Central memory CD4-positive, alpha-beta T cell (primary cell): ENCODE measurements around the gene P3H3.

Experiments
- DNase-seq: peaks from one replicate; pipeline ENCODE4 v3.0.0; 2022

The P3H3 gene

GRCh38 chr12:6826734-6827436 is 1.3 kb upstream of the P3H3 start:
- DNase-seq: no peak

DNA sequence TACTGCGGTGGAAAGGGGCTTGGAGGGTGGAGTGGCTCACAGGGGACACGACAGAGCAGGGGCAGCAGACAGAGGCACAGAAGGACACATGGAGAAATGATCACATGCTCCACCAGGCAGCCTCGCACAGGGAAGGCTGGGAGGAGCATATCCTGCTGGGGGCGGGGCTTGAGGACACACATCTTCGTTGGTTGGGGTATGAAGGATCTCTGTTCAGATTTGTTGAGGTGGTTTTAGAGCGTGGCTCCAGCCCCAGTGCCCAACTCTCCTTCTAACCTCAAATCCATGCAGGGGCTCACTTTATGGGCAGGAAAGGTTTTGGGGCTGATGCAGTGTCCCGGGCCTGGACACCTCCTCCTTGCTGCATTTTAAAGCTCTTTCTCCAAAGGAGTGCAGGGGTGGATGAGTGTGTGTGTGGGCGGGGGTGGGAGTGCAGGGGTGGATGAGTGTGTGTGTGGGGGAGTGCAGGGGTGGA is 733 bp upstream of the P3H3 start:
- no peak for DNase-seq

DNA sequence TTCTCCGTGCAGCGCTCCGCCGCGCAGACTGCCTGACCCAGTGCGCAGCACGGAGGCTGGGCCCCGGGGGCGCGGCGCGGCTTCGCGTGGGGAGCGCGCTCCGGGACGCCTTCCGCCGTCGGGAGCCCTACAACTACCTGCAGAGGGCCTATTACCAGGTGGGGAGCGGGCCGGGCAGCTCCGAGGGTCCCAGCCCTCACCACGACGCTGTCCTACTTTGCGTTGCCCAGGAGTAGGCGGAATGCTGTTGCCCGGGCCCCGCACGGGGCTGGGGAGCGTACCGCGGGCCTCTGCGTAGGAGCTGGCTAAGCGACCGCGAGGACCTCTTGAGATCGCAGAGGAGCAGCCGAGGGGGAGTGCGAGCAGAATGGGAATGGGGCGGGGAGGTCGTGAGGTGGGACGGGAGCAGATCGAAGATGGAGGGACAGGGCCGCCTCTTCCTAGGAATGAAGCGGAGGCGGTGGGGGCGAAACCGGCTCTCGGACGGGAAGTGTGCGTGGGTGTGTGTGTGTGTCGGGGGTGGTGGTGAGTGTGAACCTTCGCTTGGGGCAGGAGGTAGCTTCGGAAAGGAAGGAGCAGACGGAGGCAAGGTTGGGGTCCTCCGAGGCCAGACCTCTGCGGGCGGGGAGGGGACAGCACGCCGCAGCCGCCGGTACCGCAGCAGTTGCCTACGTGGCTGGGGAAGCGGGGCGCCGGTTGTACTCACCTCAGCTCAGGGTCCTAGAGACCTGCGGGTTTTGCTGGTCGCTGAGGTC is 751 bp downstream of the P3H3 start:
- DNase-seq: peak; percentile 35

DNA sequence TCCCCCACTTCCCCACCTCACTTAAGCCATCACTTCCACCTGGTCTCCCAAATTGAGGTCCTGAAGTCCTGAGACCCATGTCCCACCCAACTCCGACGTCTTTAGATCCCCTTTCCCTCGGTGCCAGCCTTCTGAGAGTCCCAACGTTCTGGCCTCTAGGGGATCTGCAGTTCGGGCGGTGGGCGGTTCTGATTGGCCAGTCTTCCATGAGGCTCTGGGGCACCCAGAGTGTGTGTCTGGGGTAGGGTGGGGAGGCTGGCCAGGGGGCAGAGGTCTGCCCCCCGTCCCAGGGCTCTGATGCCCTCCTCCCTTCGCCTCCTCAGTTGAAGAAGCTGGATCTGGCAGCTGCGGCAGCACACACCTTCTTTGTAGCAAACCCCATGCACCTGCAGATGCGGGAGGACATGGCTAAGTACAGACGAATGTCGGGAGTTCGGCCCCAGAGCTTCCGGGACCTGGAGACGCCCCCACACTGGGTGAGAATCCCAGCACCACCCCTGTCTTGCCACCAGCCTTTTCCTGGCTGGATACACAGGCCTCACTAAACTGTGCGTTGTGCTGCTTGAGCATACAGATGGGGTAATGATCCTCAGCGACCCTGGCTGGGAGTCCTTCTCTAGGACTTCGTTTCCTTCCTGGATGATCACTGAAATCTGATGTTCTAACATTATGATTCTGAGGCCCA is 1.5 kb downstream of the P3H3 start:
- no peak for DNase-seq

- no peak for DNase-seq
These were observed 2.2 kb downstream of the P3H3 start for GRCh38 chr12:6830286-6830890.

GRCh38 chr12:6830999-6831398 is 2.8 kb downstream of the P3H3 start:
- no peak for DNase-seq

GRCh38 chr12:6831450-6831995 is 3.3 kb downstream of the P3H3 start:
- DNase-seq: no peak

GRCh38 chr12:6832125-6832524 is 3.9 kb downstream of the P3H3 start:
- no peak for DNase-seq

DNA sequence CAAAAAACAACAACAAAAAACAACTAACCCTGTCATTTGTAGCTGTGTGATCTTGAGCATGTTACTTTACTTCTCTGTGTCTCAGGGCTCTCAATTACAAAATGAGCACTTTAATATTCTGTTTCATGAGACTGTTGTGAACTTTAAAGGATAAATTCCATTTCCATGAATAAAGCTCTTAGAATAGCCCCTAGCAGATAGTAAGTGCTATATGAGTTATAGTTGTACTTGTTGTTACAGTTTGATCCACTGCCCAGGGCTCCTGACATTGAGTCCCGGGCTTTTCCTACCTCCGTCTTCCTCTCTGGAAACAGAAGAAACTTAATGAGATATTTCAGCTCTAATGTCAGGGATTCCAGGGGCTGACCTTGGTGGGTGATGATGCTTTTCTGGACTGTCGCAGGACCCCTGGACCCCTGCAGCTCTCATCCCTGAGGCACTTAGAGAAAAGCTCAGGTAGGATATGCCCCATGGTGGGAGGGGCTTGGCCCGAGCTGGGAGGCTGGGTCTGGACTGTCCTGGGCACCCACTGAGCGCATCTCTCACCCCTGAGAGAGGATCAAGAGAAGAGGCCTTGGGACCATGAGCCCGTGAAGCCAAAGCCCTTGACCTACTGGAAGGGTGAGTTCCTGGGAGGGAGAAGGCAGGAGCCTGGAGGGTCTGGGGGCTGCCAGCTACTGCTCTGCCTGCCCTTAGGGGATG is 5.1 kb downstream of the P3H3 start:
- DNase-seq: no peak

DNA sequence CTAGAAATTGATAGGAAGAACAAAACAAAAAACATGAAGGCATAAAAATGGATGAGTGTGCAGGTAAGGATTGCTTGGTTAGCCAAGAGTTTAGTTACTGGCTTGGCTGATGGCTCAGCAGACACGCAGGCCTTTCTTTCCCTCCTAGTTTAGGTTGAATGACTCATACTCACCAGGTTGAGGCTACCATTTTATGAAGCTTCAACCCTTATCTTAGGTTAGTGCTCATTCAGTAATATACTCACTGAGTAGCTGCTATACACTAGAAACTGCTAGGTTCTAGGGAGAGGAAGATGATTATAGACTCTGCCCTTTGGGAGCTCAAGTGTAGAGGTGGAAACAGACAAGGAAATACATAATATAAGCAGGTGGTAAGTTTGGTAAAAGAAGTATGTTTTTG is 6.0 kb downstream of the P3H3 start:
- no peak for DNase-seq

DNA sequence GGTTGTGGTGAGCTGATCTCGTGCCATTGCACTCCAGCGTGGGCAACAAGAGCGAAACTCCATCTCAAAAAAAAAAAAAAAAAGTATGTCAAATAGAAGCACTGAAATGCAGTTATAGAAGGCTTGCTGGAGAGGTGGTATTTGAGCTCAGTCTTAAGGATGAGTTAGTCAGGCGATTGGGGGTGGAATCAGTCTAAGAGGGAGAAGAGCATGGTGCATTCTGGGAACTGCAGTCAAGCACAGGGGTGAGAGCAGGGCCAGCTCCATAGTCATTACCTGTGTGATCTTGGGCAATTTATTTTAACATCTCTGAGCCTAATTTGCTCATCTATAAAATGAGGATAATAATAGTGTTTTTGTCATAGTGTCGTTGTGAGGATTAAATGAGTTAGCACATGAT is 6.7 kb downstream of the P3H3 start:
- DNase-seq: no peak

DNA sequence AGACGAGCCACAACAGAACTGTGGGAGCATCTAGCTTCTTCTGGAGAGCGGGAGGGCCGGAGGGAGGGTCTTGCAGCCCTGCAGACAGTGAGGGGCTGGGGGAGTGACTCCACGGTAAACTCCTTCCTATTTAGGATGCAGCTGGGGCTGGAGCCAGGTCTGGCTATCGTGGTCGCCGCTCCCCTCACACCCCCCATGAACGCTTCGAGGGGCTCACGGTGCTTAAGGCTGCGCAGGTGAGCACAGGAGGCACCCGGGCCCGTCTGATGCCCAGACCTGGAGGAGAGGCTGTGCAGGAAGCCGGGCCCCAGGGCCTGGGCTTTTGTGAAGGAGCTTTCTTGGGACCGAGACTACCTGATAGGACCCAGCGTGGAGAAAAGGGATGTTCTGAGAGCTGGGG is 8.6 kb downstream of the P3H3 start:
- no peak for DNase-seq

DNA sequence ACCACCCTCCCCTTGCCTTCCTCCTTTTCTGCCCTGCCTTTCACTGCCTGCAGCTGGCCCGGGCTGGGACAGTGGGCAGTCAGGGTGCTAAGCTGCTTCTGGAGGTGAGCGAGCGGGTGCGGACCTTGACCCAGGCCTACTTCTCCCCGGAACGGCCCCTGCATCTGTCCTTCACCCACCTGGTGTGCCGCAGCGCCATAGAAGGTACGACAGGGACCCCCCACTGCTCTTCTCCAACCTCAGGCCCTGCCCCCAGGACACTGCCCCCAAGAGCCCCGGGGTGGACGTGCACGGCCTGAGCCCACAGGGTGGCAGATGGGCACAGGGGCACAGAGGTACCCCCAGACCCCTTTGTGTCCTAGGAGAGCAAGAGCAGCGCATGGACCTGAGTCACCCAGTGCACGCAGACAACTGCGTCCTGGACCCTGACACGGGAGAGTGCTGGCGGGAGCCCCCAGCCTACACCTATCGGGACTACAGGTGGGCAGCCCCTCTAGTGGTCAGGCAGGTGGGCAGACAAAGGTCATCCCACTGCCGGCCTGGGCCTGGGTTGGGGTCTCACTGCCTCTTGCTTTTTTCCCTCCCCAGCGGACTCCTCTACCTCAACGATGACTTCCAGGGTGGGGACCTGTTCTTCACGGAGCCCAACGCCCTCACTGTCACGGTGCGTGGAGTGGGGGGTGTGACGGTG is 9.3 kb downstream of the P3H3 start:
- no peak for DNase-seq

- DNase-seq: no peak
These were observed 10.6 kb downstream of the P3H3 start for GRCh38 chr12:6838854-6839253.

GRCh38 chr12:6839482-6840201 is 11.4 kb downstream of the P3H3 start:
- DNase-seq: no peak

- DNase-seq: no peak
These were observed 12.1 kb downstream of the P3H3 start for GRCh38 chr12:6840330-6840729.

DNA sequence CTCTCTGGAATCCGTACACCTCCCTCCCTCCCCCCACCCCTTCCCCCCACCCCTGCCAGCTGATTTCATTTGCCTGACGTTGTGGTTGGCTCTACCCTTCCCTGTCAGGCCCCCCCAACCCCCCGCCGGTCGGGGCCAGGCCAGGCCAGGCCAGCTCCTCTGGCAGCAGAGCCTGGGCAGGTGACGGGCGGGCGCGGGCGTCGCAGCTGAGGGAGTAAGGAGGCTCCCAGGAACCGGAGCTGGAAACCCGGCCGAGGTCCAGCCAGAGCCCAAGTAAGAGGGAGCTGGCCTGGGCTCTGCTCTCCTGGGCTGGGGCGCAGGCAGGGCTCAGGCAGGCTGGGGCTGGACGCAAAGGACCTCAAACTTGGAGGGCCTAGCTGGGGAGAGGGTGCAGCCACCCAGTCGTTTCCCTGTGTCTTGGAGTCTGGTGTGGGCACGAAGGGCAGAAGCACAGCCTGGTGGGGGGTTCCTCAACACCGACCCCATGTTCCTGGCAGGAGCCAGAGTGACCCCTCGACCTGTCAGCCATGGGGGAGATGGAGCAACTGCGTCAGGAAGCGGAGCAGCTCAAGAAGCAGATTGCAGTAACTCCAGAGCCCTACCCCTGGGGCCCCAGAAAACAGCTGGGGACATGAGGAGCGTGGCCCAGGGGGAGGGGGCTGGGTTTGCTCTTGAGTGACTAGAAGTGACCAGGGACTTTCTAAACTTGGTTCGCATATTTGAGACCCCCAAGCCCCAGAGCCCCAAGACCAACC is 12.7 kb downstream of the P3H3 start, which contains the start of gene GNB3:
Gene GNB3 (plus strand): TSS at position 165 of the 755 bp plus-strand sequence. CDS start 363 bp downstream, at position 528.
- DNase-seq: no peak

DNA sequence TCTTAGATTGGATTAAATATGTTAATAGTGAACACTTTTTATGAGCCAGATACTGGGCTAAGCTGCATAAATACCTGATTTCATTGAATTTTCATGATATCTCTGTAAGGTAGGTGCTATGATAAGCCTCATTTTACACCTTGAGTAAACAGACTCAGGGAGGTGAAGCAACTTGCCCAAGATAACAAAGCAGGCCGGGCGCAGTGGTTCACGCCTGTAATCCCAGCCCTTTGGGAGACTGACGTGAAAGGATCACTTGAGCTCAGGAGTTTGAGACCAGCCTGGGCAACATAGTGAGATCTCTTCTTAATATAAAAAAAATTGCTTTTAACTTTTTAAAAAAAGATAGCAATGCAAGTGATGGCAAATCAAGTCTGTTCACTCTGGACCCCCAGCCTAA is 13.9 kb downstream of the P3H3 start:
- no peak for DNase-seq

DNA sequence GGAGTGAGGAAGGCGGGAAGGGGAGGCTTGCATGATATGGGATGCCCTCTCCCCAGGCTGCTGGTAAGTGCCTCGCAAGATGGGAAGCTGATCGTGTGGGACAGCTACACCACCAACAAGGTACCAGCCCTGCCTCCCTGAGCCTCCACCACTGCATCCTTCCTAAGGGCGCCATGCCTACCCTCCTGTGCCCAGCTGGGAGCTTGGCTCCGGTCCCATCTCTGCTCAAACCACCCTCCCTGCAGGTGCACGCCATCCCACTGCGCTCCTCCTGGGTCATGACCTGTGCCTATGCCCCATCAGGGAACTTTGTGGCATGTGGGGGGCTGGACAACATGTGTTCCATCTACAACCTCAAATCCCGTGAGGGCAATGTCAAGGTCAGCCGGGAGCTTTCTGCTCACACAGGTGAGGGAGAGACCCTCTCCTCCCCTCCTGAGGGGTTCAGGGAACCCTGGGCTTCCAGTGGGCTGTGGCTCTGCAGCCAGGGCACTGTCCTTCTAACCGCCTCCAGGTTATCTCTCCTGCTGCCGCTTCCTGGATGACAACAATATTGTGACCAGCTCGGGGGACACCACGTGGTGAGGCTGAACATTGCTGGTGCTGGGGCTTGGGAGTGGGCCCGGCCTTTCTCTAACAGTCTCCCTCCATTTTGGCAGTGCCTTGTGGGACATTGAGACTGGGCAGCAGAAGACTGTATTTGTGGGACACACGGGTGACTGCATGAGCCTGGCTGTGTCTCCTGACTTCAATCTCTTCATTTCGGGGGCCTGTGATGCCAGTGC is 15.1 kb downstream of the P3H3 start:
- no peak for DNase-seq
